Left ventricle myocardium inferior (tissue), 1 donor: Measurements from ENCODE around the gene PLEKHD1. TPM values are rescaled to one million over a fixed set of nuclear protein-coding genes. Genes with fewer than 3 reads are reported as not detected.
"Not testable (repeated sequence)": the region's sequence is repeated elsewhere in the genome, so short reads cannot be mapped to it uniquely, and the experiment has no call there.

Experiments
- DNase-seq: peaks from one replicate; pipeline ENCODE4 v3.0.0-alpha.2; 2020
- H3K27ac ChIP-seq: fragments of 200-600 bp; replicated peaks from 2 replicates; pipeline ENCODE4 v1.8.0; 2021
- H3K27me3 ChIP-seq: fragments of 200-600 bp; 2 replicates; pipeline ENCODE4 v1.8.0; 2021; ENCODE audit warnings: low read depth
- H3K36me3 ChIP-seq: fragments of 200-600 bp; 2 replicates; pipeline ENCODE4 v1.8.0; 2021
- H3K4me1 ChIP-seq: fragments of 200-600 bp; 2 replicates; pipeline ENCODE4 v1.8.0; 2021
- H3K4me3 ChIP-seq: fragments of 200-600 bp; 2 replicates; pipeline ENCODE4 v1.8.0; 2021; ENCODE audit warnings: mild to moderate bottlenecking, moderate library complexity
- H3K9me3 ChIP-seq: fragments of 200-600 bp; replicated peaks from 2 replicates; pipeline ENCODE4 v1.8.0; 2021
- intact Hi-C: fragments of 100-400 bp; cut with micrococcal nuclease; formaldehyde crosslinking; loops from one replicate; pipeline ENCODE4 v1.11.0; 2022
- total RNA-seq: library from RNA; stranded (reverse); fragmentation: NEBNext Ultra II Directional; extraction: Animal tissue kit (Norgen Biotek cat#: 25700); gene quantifications from one replicate; pipeline ENCODE4 v1.2.1, GENCODE V29; 2021
- TF ChIP-seq, protein P1 (sequence below): fragments of 200-600 bp; IDR thresholded peaks from 2 replicates; pipeline ENCODE4 v1.8.0; 2021; ENCODE audit warnings: antibody characterized with exemption, mild to moderate bottlenecking, borderline replicate concordance
- donor health status: DM: no; HTN: yes; CAD: no; lungs with severe emphysema.

The PLEKHD1 gene
- total RNA-seq, 1 donor from 2014 or later, result 0.14 TPM

DNA sequence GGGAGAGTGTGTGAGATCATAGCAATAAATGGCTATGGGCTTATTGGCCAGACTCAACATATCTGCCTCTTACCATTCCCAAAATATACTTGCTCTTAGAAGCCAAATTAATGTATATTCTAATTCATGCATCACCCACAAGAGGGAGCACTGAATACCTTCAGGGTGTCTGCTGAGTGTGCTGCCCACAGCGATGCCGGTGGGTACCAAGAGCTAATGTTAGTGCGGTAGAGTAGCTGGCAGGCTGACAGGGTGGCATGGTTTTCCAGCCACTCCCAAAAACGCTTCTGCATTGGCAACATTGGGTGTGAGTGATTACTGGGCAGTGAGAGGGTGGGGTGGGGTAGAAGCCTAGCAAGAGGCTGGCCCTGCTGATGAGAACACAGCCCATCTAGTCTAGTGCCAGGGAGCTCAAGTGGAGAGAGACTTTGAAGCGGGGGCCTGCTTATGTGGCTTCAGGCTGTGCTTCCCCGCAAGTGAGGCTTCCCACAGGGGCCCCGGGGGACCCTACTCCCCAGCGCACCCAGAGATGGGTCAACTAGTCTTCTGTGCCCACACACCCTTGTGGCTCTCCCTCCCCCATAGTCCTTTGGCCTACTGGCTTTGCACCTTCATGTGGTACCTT is 9.2 kb upstream of the PLEKHD1 start:
- no peak for DNase-seq
- Histone ChIP-seq H3K27ac (no peak overlapping the region), H3K36me3 (no peaks in the 10 kb centered on the region), H3K4me3 (no peak overlapping the region), H3K27me3 (peaks cover 4% of the 10 kb centered on the region), H3K9me3 (no peaks in the 10 kb centered on the region), H3K4me1 (no peaks in the 10 kb centered on the region)
- intact Hi-C loops, result no loop called here
- TF ChIP-seq, protein P1, sequence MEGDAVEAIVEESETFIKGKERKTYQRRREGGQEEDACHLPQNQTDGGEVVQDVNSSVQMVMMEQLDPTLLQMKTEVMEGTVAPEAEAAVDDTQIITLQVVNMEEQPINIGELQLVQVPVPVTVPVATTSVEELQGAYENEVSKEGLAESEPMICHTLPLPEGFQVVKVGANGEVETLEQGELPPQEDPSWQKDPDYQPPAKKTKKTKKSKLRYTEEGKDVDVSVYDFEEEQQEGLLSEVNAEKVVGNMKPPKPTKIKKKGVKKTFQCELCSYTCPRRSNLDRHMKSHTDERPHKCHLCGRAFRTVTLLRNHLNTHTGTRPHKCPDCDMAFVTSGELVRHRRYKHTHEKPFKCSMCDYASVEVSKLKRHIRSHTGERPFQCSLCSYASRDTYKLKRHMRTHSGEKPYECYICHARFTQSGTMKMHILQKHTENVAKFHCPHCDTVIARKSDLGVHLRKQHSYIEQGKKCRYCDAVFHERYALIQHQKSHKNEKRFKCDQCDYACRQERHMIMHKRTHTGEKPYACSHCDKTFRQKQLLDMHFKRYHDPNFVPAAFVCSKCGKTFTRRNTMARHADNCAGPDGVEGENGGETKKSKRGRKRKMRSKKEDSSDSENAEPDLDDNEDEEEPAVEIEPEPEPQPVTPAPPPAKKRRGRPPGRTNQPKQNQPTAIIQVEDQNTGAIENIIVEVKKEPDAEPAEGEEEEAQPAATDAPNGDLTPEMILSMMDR, result peak; percentile 46

DNA sequence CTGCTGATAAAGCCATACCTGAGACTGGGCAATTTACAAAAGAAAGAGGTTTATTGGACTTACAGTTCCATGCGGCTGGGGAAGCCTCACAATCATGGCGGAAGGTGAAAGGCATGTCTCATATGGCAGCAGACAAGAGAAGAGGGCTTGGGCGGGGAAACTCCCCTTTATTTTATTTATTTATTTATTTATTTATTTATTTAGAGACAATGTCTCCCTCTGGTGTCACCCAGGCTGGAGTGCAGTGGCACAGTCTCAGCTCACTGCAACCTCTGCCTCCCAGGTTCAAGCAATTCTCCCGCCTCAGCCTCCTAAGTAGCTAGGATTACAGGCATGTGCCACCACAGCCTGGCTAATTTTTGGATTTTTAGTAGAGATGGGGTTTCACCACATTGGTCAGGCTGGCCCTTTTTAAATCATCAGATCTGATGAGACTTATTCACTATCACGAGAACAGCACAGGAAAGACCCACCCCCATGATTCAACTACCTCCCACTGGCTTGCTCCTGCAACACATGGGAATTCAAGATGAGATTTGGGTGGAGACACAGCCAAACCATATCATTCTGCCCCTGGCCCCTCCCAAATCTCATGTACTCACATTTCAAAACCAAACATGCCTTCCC is 7.6 kb upstream of the PLEKHD1 start:
- intact Hi-C loops, result not testable (repeated sequence)
- TF ChIP-seq, protein P1, result peak; percentile 20

DNA sequence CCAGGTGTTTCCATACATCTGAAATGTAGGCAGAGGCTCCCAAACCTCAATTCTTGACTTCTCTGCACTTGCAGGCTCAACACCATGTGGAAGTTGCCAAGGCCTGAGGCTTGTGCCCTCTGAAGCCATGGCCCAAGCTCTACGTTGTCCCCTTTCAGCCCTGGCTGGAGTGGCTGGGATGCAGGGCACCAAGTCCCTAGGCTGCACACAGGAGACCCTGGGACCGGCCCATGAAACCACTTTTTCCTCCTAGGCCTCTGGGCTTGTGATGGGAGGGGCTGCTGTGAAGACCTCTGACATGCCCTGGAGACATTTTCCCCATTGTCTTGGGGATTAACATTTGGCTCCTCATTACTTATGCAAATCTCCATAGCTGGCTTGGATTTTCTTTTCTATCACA is 6.5 kb upstream of the PLEKHD1 start:
- H3K9me3 ChIP-seq, intact Hi-C loops: not testable (repeated sequence)

More for the DNA sequence above, 7.6 kb upstream of the PLEKHD1 start:
- not testable (repeated sequence) for H3K4me1 ChIP-seq, H3K27ac ChIP-seq, H3K36me3 ChIP-seq, DNase-seq, H3K9me3 ChIP-seq, H3K4me3 ChIP-seq
- peaks cover 17% of the 10 kb centered on the region for H3K27me3 ChIP-seq

DNA sequence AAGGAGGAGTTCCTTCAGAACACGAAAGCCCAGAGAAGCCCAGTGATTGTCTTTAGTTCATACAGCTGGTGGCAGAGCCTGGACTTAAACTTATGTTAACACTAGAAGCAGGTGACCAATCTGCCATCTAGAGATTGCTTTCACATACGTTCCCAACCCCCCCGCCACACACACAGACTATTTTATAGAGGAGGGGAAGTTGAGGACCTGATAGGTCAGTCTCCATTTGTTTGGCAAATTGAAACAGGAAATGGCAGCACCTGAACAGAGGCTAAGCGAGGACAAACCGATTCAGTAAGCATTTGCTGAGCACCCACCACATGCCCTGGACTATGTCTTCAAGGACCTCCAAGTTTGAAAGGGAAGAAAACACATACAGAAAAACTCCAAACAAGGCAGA is 4.8 kb upstream of the PLEKHD1 start:
- intact Hi-C loops, result no loop called here
- peaks cover 13% of the 10 kb centered on the region for H3K4me1 ChIP-seq

More for the DNA sequence above, 6.5 kb upstream of the PLEKHD1 start:
- H3K27ac ChIP-seq, DNase-seq, H3K4me1 ChIP-seq, H3K4me3 ChIP-seq, H3K36me3 ChIP-seq: not testable (repeated sequence)
- peaks cover 26% of the 10 kb centered on the region for H3K27me3 ChIP-seq

DNA sequence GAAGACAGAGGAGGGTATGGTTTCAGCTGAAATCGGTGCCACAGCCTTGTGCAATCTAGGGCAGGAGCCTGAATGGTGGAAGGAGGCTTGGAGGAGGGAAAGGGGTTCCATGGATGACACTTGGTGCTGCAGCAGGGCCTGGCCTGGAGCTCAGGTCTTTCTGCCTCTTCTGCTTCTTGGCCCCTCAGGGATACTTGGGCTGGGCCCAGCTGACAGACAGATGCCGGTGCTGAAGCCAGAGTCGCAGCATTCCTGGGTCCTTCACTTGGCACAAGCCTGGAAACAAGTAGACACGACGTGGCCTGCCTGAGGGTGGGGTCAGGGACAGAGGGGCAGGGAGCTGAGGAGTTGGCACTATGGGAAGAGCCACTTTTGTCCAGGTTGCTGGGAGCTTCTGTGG is 4.4 kb upstream of the PLEKHD1 start:
- DNase-seq, result no peak
- H3K36me3 ChIP-seq, result no peaks in the 10 kb centered on the region
- no peak overlapping the region for H3K27ac ChIP-seq
- intact Hi-C loops, result no loop called here
- no peaks in the 10 kb centered on the region for H3K9me3 ChIP-seq
- peaks cover 47% of the 10 kb centered on the region for H3K27me3 ChIP-seq
- no peak overlapping the region for H3K4me3 ChIP-seq
- TF ChIP-seq, protein P1, result no peak
- H3K4me1 ChIP-seq, result peaks cover 17% of the 10 kb centered on the region

More for the DNA sequence above, 4.8 kb upstream of the PLEKHD1 start:
- Histone ChIP-seq H3K36me3 (no peaks in the 10 kb centered on the region), H3K27ac (no peak overlapping the region), H3K4me3 (no peak overlapping the region), H3K27me3 (peaks cover 43% of the 10 kb centered on the region), H3K9me3 (no peaks in the 10 kb centered on the region)
- no peak for DNase-seq
- TF ChIP-seq, protein P1, result no peak
